Measurements from ENCODE around the gene SLC22A7. TPM values are rescaled to one million over a fixed set of nuclear protein-coding genes. Genes with fewer than 3 reads are reported as not detected.

Gene SLC22A7
- total RNA-seq, 1 donor from 2014 or later = 1.8 TPM

GRCh38 chr6:43258807-43259686 is 39.0 kb upstream of the SLC22A7 start:
- H3K27me3 ChIP-seq = no peaks in the 10 kb centered on the region
- H3K9me3 ChIP-seq = no peaks in the 10 kb centered on the region
- H3K27ac ChIP-seq = no peak overlapping the region
- H3K4me1 ChIP-seq = no peaks in the 10 kb centered on the region
- no peak for TF ChIP-seq CTCF (IDR thresholded peaks at IDR 0.05)
- no peak overlapping the region for H3K4me3 ChIP-seq
- intact Hi-C loops (cut with DNase I) = no loop called here
- H3K36me3 ChIP-seq = no peaks in the 10 kb centered on the region
- no peak for DNase-seq (ENCODE audit: low spot score in 2 of 2)

- Histone ChIP-seq H3K9me3 (no peaks in the 10 kb centered on the region), H3K4me1 (no peaks in the 10 kb centered on the region), H3K4me3 (no peak overlapping the region), H3K27ac (no peak overlapping the region), H3K36me3 (no peaks in the 10 kb centered on the region), H3K27me3 (no peaks in the 10 kb centered on the region)
- DNase-seq (ENCODE audit: low spot score in 2 of 2) = no peak
- TF ChIP-seq CTCF (IDR thresholded peaks at IDR 0.05) = no peak
- intact Hi-C loops (cut with DNase I) = no loop called here
These were observed 37.3 kb upstream of the SLC22A7 start for GRCh38 chr6:43260791-43261190.

- TF ChIP-seq CTCF (IDR thresholded peaks at IDR 0.05) = no peak
- no peaks in the 10 kb centered on the region for H3K4me1 ChIP-seq
- H3K27me3 ChIP-seq = no peaks in the 10 kb centered on the region
- H3K36me3 ChIP-seq = no peaks in the 10 kb centered on the region
- intact Hi-C loops (cut with DNase I) = no loop called here
- no peak overlapping the region for H3K27ac ChIP-seq
- no peak for DNase-seq (ENCODE audit: low spot score in 2 of 2)
- H3K4me3 ChIP-seq = no peak overlapping the region
- H3K9me3 ChIP-seq = no peaks in the 10 kb centered on the region
These were observed 36.9 kb upstream of the SLC22A7 start for GRCh38 chr6:43261198-43261597.

GRCh38 chr6:43262000-43262779 is 35.9 kb upstream of the SLC22A7 start:
- no peaks in the 10 kb centered on the region for H3K27me3 ChIP-seq
- intact Hi-C loops (cut with DNase I) = no loop called here
- no peak overlapping the region for H3K4me3 ChIP-seq
- no peaks in the 10 kb centered on the region for H3K4me1 ChIP-seq
- no peaks in the 10 kb centered on the region for H3K9me3 ChIP-seq
- H3K27ac ChIP-seq = no peak overlapping the region
- DNase-seq (ENCODE audit: low spot score in 2 of 2) = no peak
- no peak for TF ChIP-seq CTCF (IDR thresholded peaks at IDR 0.05)
- no peaks in the 10 kb centered on the region for H3K36me3 ChIP-seq

GRCh38 chr6:43262780-43263313 is 35.2 kb upstream of the SLC22A7 start:
- no peak for DNase-seq (ENCODE audit: low spot score in 2 of 2)
- TF ChIP-seq CTCF (IDR thresholded peaks at IDR 0.05) = no peak
- Histone ChIP-seq H3K27me3 (no peaks in the 10 kb centered on the region), H3K4me1 (no peaks in the 10 kb centered on the region), H3K4me3 (no peak overlapping the region), H3K9me3 (no peaks in the 10 kb centered on the region), H3K27ac (no peak overlapping the region), H3K36me3 (no peaks in the 10 kb centered on the region)
- intact Hi-C loops (cut with DNase I) = no loop called here

All from ascending aorta (tissue), 2 donors.